GDM1 (cell line): Measurements from ENCODE around the gene WDR5B.
"Not testable (repeated sequence)": the region's sequence is repeated elsewhere in the genome, so short reads cannot be mapped to it uniquely, and the experiment has no call there.

Source experiments
- DNase-seq: peaks from one replicate; lab custom pipeline; 2025; lab: John Stamatoyannopoulos, UW

The WDR5B gene

DNA sequence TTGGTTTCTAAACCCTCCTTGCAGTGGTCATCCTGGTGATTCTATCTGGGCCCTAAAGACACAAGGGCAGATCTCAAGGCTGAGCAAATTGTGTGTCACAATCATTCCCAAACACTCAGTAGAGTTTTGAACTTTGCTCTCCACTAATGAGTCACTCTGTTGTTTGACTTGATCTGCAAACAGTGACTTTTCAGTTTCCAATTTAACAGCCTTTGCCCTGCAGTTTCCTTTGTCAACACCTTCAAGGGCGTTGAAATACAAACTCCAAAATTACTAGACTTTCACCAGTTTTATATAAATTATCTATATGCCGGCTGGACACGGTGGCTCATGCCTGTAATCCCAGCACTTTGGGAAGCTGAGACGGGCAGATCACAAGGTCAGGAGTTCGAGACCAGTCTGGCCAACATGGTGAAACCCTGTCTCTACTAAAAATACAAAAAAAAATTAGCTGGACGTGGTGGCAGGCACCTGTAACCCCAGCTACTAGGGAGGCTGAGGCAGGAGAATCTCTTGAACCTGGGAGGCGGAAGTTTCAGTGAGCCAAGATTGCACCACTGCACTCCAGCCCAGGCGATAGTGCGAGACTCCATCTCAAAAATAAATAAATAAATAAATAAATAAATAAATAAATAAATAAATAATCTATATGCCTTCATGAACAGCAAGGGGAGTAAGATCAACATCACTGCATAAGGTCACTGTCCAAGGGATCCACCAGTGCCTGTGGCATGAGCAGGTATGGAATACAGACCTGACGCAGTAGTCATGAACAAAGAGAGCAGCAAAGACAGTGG is 50.1 kb downstream of the WDR5B start:
- not testable (repeated sequence) for DNase-seq

GRCh38 chr3:122365073-122365472 is 50.8 kb downstream of the WDR5B start:
- no peak for DNase-seq

DNA sequence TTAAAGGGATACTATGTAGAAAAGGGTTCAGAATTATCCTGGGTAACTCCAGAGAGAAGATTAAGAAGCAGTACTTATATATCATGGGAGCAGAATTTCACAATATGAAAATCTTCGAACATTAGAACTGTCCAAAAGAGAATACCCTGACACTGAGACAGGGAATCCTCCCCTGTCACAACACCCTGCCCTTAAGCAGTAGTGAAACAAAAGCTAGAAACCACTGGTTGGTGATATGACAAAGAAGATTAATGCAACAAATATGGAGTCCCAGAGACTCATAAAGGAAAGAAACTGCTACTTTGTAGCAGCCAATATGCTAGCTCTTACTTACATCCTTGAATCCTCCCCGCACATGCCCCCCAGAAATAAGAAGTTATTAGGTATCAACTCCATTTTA is 51.4 kb downstream of the WDR5B start:
- no peak for DNase-seq
